ENCODE results near the gene FAM131C.

DNA sequence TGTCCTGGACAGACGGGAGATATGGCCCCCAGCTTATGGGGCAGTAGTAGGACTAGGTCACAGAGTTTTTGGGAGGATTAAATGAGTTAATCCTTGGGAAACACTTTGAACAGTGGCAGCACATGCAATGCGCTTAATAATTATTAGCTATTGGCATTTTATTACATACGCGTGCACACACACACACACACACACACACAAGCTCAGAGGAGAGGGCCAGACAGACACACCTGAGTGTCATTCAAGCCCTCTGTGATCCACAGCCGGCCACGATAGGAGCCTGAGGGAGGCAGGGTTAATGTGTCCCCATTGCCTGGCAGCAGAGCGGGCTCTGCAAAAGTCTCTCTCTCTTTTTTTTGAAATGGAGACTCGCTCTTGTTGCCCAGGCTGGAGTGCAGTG is 44.5 kb upstream of the FAM131C start:
- TF ChIP-seq YY1 (IDR thresholded peaks at IDR 0.05; ENCODE audit: insufficient read depth, insufficient read length), result no peak
- no peak for TF ChIP-seq ZNF274 (IDR thresholded peaks at IDR 0.05; ENCODE audit: low read depth, low read length)
